Vagina (tissue), 2 donors: ENCODE data around the gene LATS1. TPM values are rescaled to one million over a fixed set of nuclear protein-coding genes. Genes with fewer than 3 reads are reported as not detected.

Experiments used
- DNase-seq, 2 donors: peaks; one replicate each; pipeline ENCODE4 v3.0.0-alpha.2; 2017; ENCODE audit errors: extremely low spot score in 2 of 2
- H3K27ac ChIP-seq: fragments of 200-600 bp; sonication (generic); one replicate; pipeline ENCODE4 v1.5.1; 2019
- H3K27me3 ChIP-seq: fragments of 200-600 bp; sonication (generic); one replicate; pipeline ENCODE4 v1.5.1; 2019
- H3K36me3 ChIP-seq, 2 donors: fragments of 200-600 bp; sonication (generic); one replicate each; pipeline ENCODE4 v1.5.1; 2017 to 2019
- H3K4me1 ChIP-seq: fragments of 200-600 bp; sonication (generic); one replicate; pipeline ENCODE4 v1.5.1; 2019
- H3K4me3 ChIP-seq, 2 donors: fragments of 200-600 bp; sonication (generic); 1 replicate in 1 of 2; 2 replicates in 1 of 2; pipeline ENCODE4 v1.5.1; 2016 to 2019
- H3K9me3 ChIP-seq: fragments of 200-600 bp; sonication (generic); one replicate; pipeline ENCODE4 v1.5.1; 2019
- CTCF ChIP-seq, 3 experiments: fragments of 450-650 bp in 2 of 3; fragments of 200-600 bp in 1 of 3; sonication (generic) in 1 of 3; IDR thresholded peaks; one replicate each; pipeline ENCODE4 v1.5.1; 2017 to 2019; ENCODE audit warnings: antibody characterized with exemption in 3 of 3, mild to moderate bottlenecking in 2 of 3, moderate library complexity in 2 of 3
- POLR2A ChIP-seq, 2 donors: fragments of 450-650 bp; IDR thresholded peaks; one replicate each; pipeline ENCODE4 v1.6.1; 2017; ENCODE audit warnings: antibody characterized with exemption in 2 of 2, mild to moderate bottlenecking in 2 of 2, moderate library complexity in 2 of 2
- POLR2AphosphoS5 ChIP-seq, 2 donors: sonication (generic); formaldehyde crosslinking; IDR thresholded peaks; one replicate each; pipeline ENCODE4 v1.9.0; 2017; ENCODE audit warnings: antibody characterized with exemption in 2 of 2, mild to moderate bottlenecking in 2 of 2, low read depth in 1 of 2; ENCODE audit not compliant: insufficient read depth in 1 of 2
- intact Hi-C: fragments of 100-400 bp; cut with DNase I; formaldehyde crosslinking; loops from one replicate; pipeline ENCODE4 v1.15.1; 2023
- total RNA-seq: library from RNA; depleted of rRNA; stranded (reverse); fragments of >200 nt; gene quantifications from one replicate; pipeline ENCODE4 v1.2.3, GENCODE V29; 2016

LATS1 gene
- total RNA-seq, 1 donor from 2014 or later = 28.0 TPM

GRCh38 chr6:149717255-149717587 is 680 bp downstream of the LATS1 start:
- Histone ChIP-seq H3K9me3 (no peaks in the 10 kb centered on the region), H3K36me3 (no peaks in the 10 kb centered on the region), H3K27me3 (no peaks in the 10 kb centered on the region), H3K4me1 (peaks cover 33% of the 10 kb centered on the region), H3K4me3 (peak overlapping the region; percentile 54 to 68), H3K27ac (peak overlapping the region; percentile 95)
- DNase-seq = no peak
- intact Hi-C loops = no loop called here
- TF ChIP-seq POLR2A (IDR thresholded peaks at IDR 0.05) (no peak), POLR2AphosphoS5 (IDR thresholded peaks at IDR 0.05; ENCODE audit: insufficient read depth in 1 of 2, low read depth in 1 of 2) (no peak), CTCF (IDR thresholded peaks at IDR 0.05) (no peak)

GRCh38 chr6:149716181-149716963 is 1.5 kb downstream of the LATS1 start:
- intact Hi-C loops = no loop called here

GRCh38 chr6:149714442-149714841 is 3.5 kb downstream of the LATS1 start:
- H3K9me3 ChIP-seq = no peaks in the 10 kb centered on the region
- H3K27me3 ChIP-seq = no peaks in the 10 kb centered on the region
- H3K36me3 ChIP-seq = no peaks in the 10 kb centered on the region
- no peak overlapping the region for H3K4me3 ChIP-seq
- TF ChIP-seq POLR2A (IDR thresholded peaks at IDR 0.05) (no peak), POLR2AphosphoS5 (IDR thresholded peaks at IDR 0.05; ENCODE audit: insufficient read depth in 1 of 2, low read depth in 1 of 2) (no peak), CTCF (IDR thresholded peaks at IDR 0.05) (no peak)
- H3K4me1 ChIP-seq = peaks cover 56% of the 10 kb centered on the region
- no peak for DNase-seq
- H3K27ac ChIP-seq = no peak overlapping the region
- intact Hi-C loops = no loop called here

More at GRCh38 chr6:149716181-149716963, 1.5 kb downstream of the LATS1 start:
- no peak for DNase-seq
- H3K36me3 ChIP-seq = no peaks in the 10 kb centered on the region
- TF ChIP-seq POLR2A (IDR thresholded peaks at IDR 0.05) (no peak), CTCF (IDR thresholded peaks at IDR 0.05) (no peak), POLR2AphosphoS5 (IDR thresholded peaks at IDR 0.05; ENCODE audit: insufficient read depth in 1 of 2, low read depth in 1 of 2) (no peak)
- H3K4me1 ChIP-seq = peaks cover 37% of the 10 kb centered on the region
- H3K27ac ChIP-seq = peak overlapping the region; percentile 95
- H3K27me3 ChIP-seq = no peaks in the 10 kb centered on the region
- H3K9me3 ChIP-seq = no peaks in the 10 kb centered on the region
- peak overlapping the region; percentile 54 to 68 for H3K4me3 ChIP-seq

GRCh38 chr6:149711711-149712110 is 6.2 kb downstream of the LATS1 start:
- Histone ChIP-seq H3K36me3 (no peaks in the 10 kb centered on the region), H3K27ac (no peak overlapping the region), H3K27me3 (no peaks in the 10 kb centered on the region), H3K9me3 (no peaks in the 10 kb centered on the region), H3K4me1 (peaks cover 66% of the 10 kb centered on the region), H3K4me3 (no peak overlapping the region)
- intact Hi-C loops = no loop called here
- TF ChIP-seq POLR2AphosphoS5 (IDR thresholded peaks at IDR 0.05; ENCODE audit: insufficient read depth in 1 of 2, low read depth in 1 of 2) (no peak), CTCF (IDR thresholded peaks at IDR 0.05) (no peak), POLR2A (IDR thresholded peaks at IDR 0.05) (no peak)
- no peak for DNase-seq

- H3K27ac ChIP-seq = no peak overlapping the region
- DNase-seq = no peak
- H3K4me1 ChIP-seq = peaks cover 66% of the 10 kb centered on the region
- H3K27me3 ChIP-seq = no peaks in the 10 kb centered on the region
- H3K9me3 ChIP-seq = no peaks in the 10 kb centered on the region
- H3K36me3 ChIP-seq = no peaks in the 10 kb centered on the region
- no peak overlapping the region for H3K4me3 ChIP-seq
- TF ChIP-seq CTCF (IDR thresholded peaks at IDR 0.05) (no peak), POLR2A (IDR thresholded peaks at IDR 0.05) (no peak), POLR2AphosphoS5 (IDR thresholded peaks at IDR 0.05; ENCODE audit: insufficient read depth in 1 of 2, low read depth in 1 of 2) (no peak)
- intact Hi-C loops = no loop called here
These were observed 16.2 kb downstream of the LATS1 start for GRCh38 chr6:149701714-149702113.
